Right cardiac atrium (tissue), 5 donors: ENCODE measurements around the gene TMEM147. TPM values are rescaled to one million over a fixed set of nuclear protein-coding genes. Genes with fewer than 3 reads are reported as not detected.
A peak's percentile ranks its signal among the peaks of the same experiment; 100 is the strongest.

Source experiments
- ATAC-seq, 2 donors: fragments of 200-7000 bp; cut with Tn5 transposase; one replicate each; pipeline versions ENCODE4 v1.8.0 to v1.9.1; 2020; ENCODE audit warnings: moderate library complexity in 2 of 2, mild to moderate bottlenecking in 1 of 2
- DNase-seq, 3 donors: peaks; one replicate each; pipeline ENCODE4 v3.0.0-alpha.2; 2020
- H3K27ac ChIP-seq: one replicate; pipeline ENCODE4 v1.5.1; 2013; ENCODE audit warnings: mild to moderate bottlenecking, low read length, control low read depth, moderate library complexity
- H3K27me3 ChIP-seq: one replicate; pipeline ENCODE4 v1.6.1; 2013; ENCODE audit not compliant: control insufficient read depth, insufficient read depth
- H3K4me1 ChIP-seq: one replicate; pipeline ENCODE4 v1.6.1; 2013; ENCODE audit warnings: low read length; ENCODE audit not compliant: control insufficient read depth, insufficient read depth
- H3K4me3 ChIP-seq: one replicate; pipeline ENCODE4 v1.5.1; 2013; ENCODE audit warnings: low read length, control low read depth
- H3K9me3 ChIP-seq: one replicate; pipeline ENCODE4 v1.6.1; 2013; ENCODE audit warnings: low read length; ENCODE audit not compliant: control insufficient read depth
- WGBS: extraction: QIAGEN DNeasy Blood & Tissue Kit; methylation state at CpG from one replicate; pipeline ENCODE4 v1.1.7; 2013; 5-methylcytosine and 5-hydroxymethylcytosine counted together
- intact Hi-C, 4 donors: fragments of 100-400 bp; cut with DNase I; formaldehyde crosslinking; loops; one replicate each; pipeline versions ENCODE4 v1.11.0 to v1.14.0; 2022 to 2023
- polyA plus RNA-seq: library from polyadenylated mRNA; stranded (reverse); fragments of 200-250 nt; gene quantifications from one replicate; pipeline ENCODE4 v1.2.3, GENCODE V29; 2013
- total RNA-seq, 4 donors: library from RNA; stranded (reverse); fragmentation: NEBNext Ultra II Directional; extraction: Animal tissue kit (Norgen Biotek cat#: 25700); gene quantifications; one replicate each; pipeline ENCODE4 v1.2.1, GENCODE V29; 2021
- donor health status: healthy with polysubstance abuse.
- donor health status: DM: no; HTN: yes; CAD: no.
- donor health status: DM: no; HTN: no; CAD: no.
- donor health status: DM: no; HTN: yes; CAD: no; lungs with severe emphysema.
- donor health status: DM: yes; HTN: yes; CAD: no.

The TMEM147 gene
- total and polyA plus RNA-seq, 5 donors, result 77.3 to 140 (median 90.5) TPM

GRCh38 chr19:35533822-35534392 is 11.5 kb upstream of the TMEM147 start:
- intact Hi-C loops, result no loop called here
- DNase-seq, result peak in 2 of 3 donors; percentile 68 to 78
- Histone ChIP-seq H3K4me1 (no peaks in the 10 kb centered on the region), H3K4me3 (no peak overlapping the region), H3K27me3 (no peaks in the 10 kb centered on the region), H3K27ac (no peak overlapping the region), H3K9me3 (no peaks in the 10 kb centered on the region)
- peak; percentile 35 to 53 for ATAC-seq
- 2% methylated on average over 30 of the region's 30 CpGs for WGBS

- H3K27me3 ChIP-seq, result no peaks in the 10 kb centered on the region
- no peak overlapping the region for H3K27ac ChIP-seq
- H3K9me3 ChIP-seq, result no peaks in the 10 kb centered on the region
- no peak for DNase-seq
- intact Hi-C loops, result no loop called here
- WGBS, result 62% methylated on average over 10 of the region's 10 CpGs
- no peaks in the 10 kb centered on the region for H3K4me1 ChIP-seq
- H3K4me3 ChIP-seq, result no peak overlapping the region
- ATAC-seq, result no peak
These were observed 10.5 kb upstream of the TMEM147 start for GRCh38 chr19:35534803-35535480.

GRCh38 chr19:35539314-35539713 is 6.1 kb upstream of the TMEM147 start:
- Histone ChIP-seq H3K4me1 (no peaks in the 10 kb centered on the region), H3K4me3 (no peak overlapping the region), H3K27me3 (no peaks in the 10 kb centered on the region), H3K9me3 (no peaks in the 10 kb centered on the region), H3K27ac (no peak overlapping the region)
- ATAC-seq (no peak), DNase-seq (no peak)
- 83% methylated on average over 6 of the region's 6 CpGs for WGBS
- intact Hi-C loops, result no loop called here

GRCh38 chr19:35539850-35540249 is 5.6 kb upstream of the TMEM147 start:
- H3K4me1 ChIP-seq, result no peaks in the 10 kb centered on the region
- DNase-seq (no peak), ATAC-seq (no peak)
- H3K27me3 ChIP-seq, result no peaks in the 10 kb centered on the region
- WGBS, result 90% methylated on average over 12 of the region's 12 CpGs
- H3K9me3 ChIP-seq, result no peaks in the 10 kb centered on the region
- H3K4me3 ChIP-seq, result no peak overlapping the region
- no peak overlapping the region for H3K27ac ChIP-seq
- intact Hi-C loops, result no loop called here

GRCh38 chr19:35540356-35540927 is 5.0 kb upstream of the TMEM147 start:
- Histone ChIP-seq H3K4me1 (no peaks in the 10 kb centered on the region), H3K4me3 (no peak overlapping the region), H3K27ac (no peak overlapping the region), H3K9me3 (no peaks in the 10 kb centered on the region), H3K27me3 (no peaks in the 10 kb centered on the region)
- 75% methylated on average over 7 of the region's 7 CpGs for WGBS
- intact Hi-C loops, result no loop called here
- no peak for ATAC-seq
- no peak for DNase-seq

- no peak overlapping the region for H3K4me3 ChIP-seq
- no peaks in the 10 kb centered on the region for H3K9me3 ChIP-seq
- no peak for DNase-seq
- H3K27ac ChIP-seq, result no peak overlapping the region
- peaks cover 7% of the 10 kb centered on the region for H3K4me1 ChIP-seq
- intact Hi-C loops, result no loop called here
- WGBS, result 91% methylated on average over 11 of the region's 11 CpGs
- no peak for ATAC-seq
- no peaks in the 10 kb centered on the region for H3K27me3 ChIP-seq
These were observed 3.2 kb upstream of the TMEM147 start for GRCh38 chr19:35542209-35542608.

- Histone ChIP-seq H3K9me3 (no peaks in the 10 kb centered on the region), H3K4me3 (no peak overlapping the region), H3K27ac (no peak overlapping the region), H3K27me3 (no peaks in the 10 kb centered on the region), H3K4me1 (peaks cover 7% of the 10 kb centered on the region)
- intact Hi-C loops, result no loop called here
- DNase-seq, result no peak
- no peak for ATAC-seq
- 97% methylated on average over 15 of the region's 15 CpGs for WGBS
These were observed 1.9 kb upstream of the TMEM147 start for GRCh38 chr19:35543280-35544109.

GRCh38 chr19:35544110-35544802 is 1.2 kb upstream of the TMEM147 start:
- no peaks in the 10 kb centered on the region for H3K27me3 ChIP-seq
- peaks cover 7% of the 10 kb centered on the region for H3K4me1 ChIP-seq
- H3K9me3 ChIP-seq, result no peaks in the 10 kb centered on the region
- peak overlapping the region; percentile 87 for H3K4me3 ChIP-seq
- intact Hi-C loops, result no loop called here
- ATAC-seq (no peak), DNase-seq (no peak)
- 73% methylated on average over 3 of the region's 3 CpGs for WGBS
- H3K27ac ChIP-seq, result no peak overlapping the region

GRCh38 chr19:35545855-35546381 is 492 bp downstream of the TMEM147 start:
- Histone ChIP-seq H3K27ac (peak overlapping the region; percentile 47), H3K4me3 (peak overlapping the region; percentile 87), H3K27me3 (no peaks in the 10 kb centered on the region), H3K9me3 (no peaks in the 10 kb centered on the region), H3K4me1 (peaks cover 7% of the 10 kb centered on the region)
- DNase-seq, result peak; percentile 43 to 79 (median 72)
- intact Hi-C loops, result no loop called here
- peak; percentile 34 to 66 for ATAC-seq
- WGBS, result 4% methylated on average over 27 of the region's 27 CpGs

GRCh38 chr19:35546532-35546931 is 1.1 kb downstream of the TMEM147 start:
- ATAC-seq (no peak), DNase-seq (no peak)
- Histone ChIP-seq H3K27ac (no peak overlapping the region), H3K4me3 (peak overlapping the region; percentile 87), H3K27me3 (no peaks in the 10 kb centered on the region), H3K9me3 (no peaks in the 10 kb centered on the region), H3K4me1 (peaks cover 7% of the 10 kb centered on the region)
- WGBS, result 85% methylated on average over 8 of the region's 8 CpGs
- intact Hi-C loops, result no loop called here
